Activated CD8-positive, alpha-beta T cell treated with anti-CD3 and anti-CD28 coated beads for 36 hours (primary cell): ENCODE measurements around the gene C22orf15. TPM values are rescaled to one million over a fixed set of nuclear protein-coding genes. Genes with fewer than 3 reads are reported as not detected.
A peak's percentile ranks its signal among the peaks of the same experiment; 100 is the strongest.

Experiments used
- ATAC-seq: fragments of 200-7000 bp; cut with Tn5 transposase; one replicate; pipeline ENCODE4 v1.10.0; 2021; ENCODE audit warnings: mild to moderate bottlenecking, moderate library complexity
- CTCF ChIA-PET: fragments of 350-600 bp; sonication (Branson Sonifier 250); formaldehyde crosslinking; loops from one replicate; lab custom pipeline; 2021; ENCODE audit warnings: antibody characterized with exemption; lab: Charles Lee
- POLR2A ChIA-PET: fragments of 350-600 bp; sonication (Branson Sonifier 250); formaldehyde crosslinking; loops from one replicate; lab custom pipeline; 2021; ENCODE audit warnings: antibody characterized with exemption; lab: Charles Lee
- DNase-seq: peaks from one replicate; pipeline ENCODE4 v3.0.0-alpha.2; 2020
- H3K27ac Mint-ChIP-seq: one replicate; pipeline ENCODE4 v1.8.0; 2021; ENCODE audit warnings: mild to moderate bottlenecking, mixed read lengths
- H3K27me3 Mint-ChIP-seq: one replicate; pipeline ENCODE4 v1.8.0; 2021; ENCODE audit warnings: mixed read lengths
- H3K36me3 Mint-ChIP-seq: one replicate; pipeline ENCODE4 v1.8.0; 2021; ENCODE audit warnings: low read depth, mixed read lengths
- H3K4me1 Mint-ChIP-seq: one replicate; pipeline ENCODE4 v1.8.0; 2021; ENCODE audit warnings: low read depth, mixed read lengths
- H3K4me3 Mint-ChIP-seq: one replicate; pipeline ENCODE4 v1.8.0; 2021; ENCODE audit warnings: mild to moderate bottlenecking, moderate library complexity, mixed read lengths
- H3K9me3 Mint-ChIP-seq: one replicate; pipeline ENCODE4 v1.8.0; 2021; ENCODE audit warnings: mixed read lengths
- CTCF ChIP-seq: fragments of 200-600 bp; IDR thresholded peaks from one replicate; pipeline ENCODE4 v1.8.0; 2022; ENCODE audit warnings: antibody characterized with exemption, mild to moderate bottlenecking
- intact Hi-C: fragments of 100-400 bp; cut with micrococcal nuclease; formaldehyde crosslinking; loops from one replicate; pipeline ENCODE4 v1.10.0; 2022
- total RNA-seq, 2 experiments: library from RNA; stranded (reverse); gene quantifications; one replicate each; pipeline ENCODE4 v1.2.3, GENCODE V29; 2021

Gene C22orf15
- total RNA-seq, 2 experiments from 2014 or later, result 1.1 to 2.1 TPM

GRCh38 chr22:23756891-23757290 is 5.9 kb upstream of the C22orf15 start:
- Mint-ChIP-seq H3K27ac (no peak overlapping the region), H3K4me1 (peaks cover 8% of the 10 kb centered on the region), H3K9me3 (no peaks in the 10 kb centered on the region), H3K27me3 (no peaks in the 10 kb centered on the region), H3K36me3 (no peaks in the 10 kb centered on the region), H3K4me3 (no peak overlapping the region)
- no peak for TF ChIP-seq CTCF
- ChIA-PET POLR2A (no interaction called here), CTCF (interaction anchor here (0.9 to 2.6 kb wide), 2 partner anchors 14 to 165 kb away, joined by 3 to 9 read pairs; no protein-coding TSS in a partner anchor)
- intact Hi-C loops, result no loop called here
- DNase-seq (peak; percentile 38), ATAC-seq (peak; percentile 80)

GRCh38 chr22:23759566-23759965 is 3.2 kb upstream of the C22orf15 start:
- CTCF ChIA-PET, result interaction anchor here (0.6 to 2.6 kb wide), 2 partner anchors 11 to 56 kb away, joined by 3 to 9 read pairs; no protein-coding TSS in a partner anchor
- no peak for TF ChIP-seq CTCF
- Mint-ChIP-seq H3K36me3 (peaks cover 6% of the 10 kb centered on the region), H3K27ac (no peak overlapping the region), H3K9me3 (no peaks in the 10 kb centered on the region), H3K4me3 (no peak overlapping the region), H3K27me3 (no peaks in the 10 kb centered on the region), H3K4me1 (peaks cover 24% of the 10 kb centered on the region)
- intact Hi-C loops, result no loop called here
- ATAC-seq (no peak), DNase-seq (no peak)
- POLR2A ChIA-PET, result interaction anchor here (0.6 to 1.8 kb wide), 2 partner anchors 9 to 135 kb away, joined by 3 to 5 read pairs; partner anchors contain the start of gene ZNF70

- Mint-ChIP-seq H3K4me3 (no peak overlapping the region), H3K27ac (no peak overlapping the region), H3K27me3 (no peaks in the 10 kb centered on the region), H3K4me1 (peaks cover 29% of the 10 kb centered on the region), H3K36me3 (peaks cover 11% of the 10 kb centered on the region), H3K9me3 (no peaks in the 10 kb centered on the region)
- DNase-seq (no peak), ATAC-seq (no peak)
- CTCF ChIA-PET, result no interaction called here
- TF ChIP-seq CTCF, result no peak
- intact Hi-C loops, result no loop called here
- POLR2A ChIA-PET, result interaction anchor here (0.6 to 1.8 kb wide), 2 partner anchors 9 to 134 kb away, joined by 3 to 5 read pairs; partner anchors contain the start of gene ZNF70
Measured at GRCh38 chr22:23760056-23760455, 2.7 kb upstream of the C22orf15 start.

GRCh38 chr22:23763579-23763945 is 772 bp downstream of the C22orf15 start:
- Mint-ChIP-seq H3K9me3 (no peaks in the 10 kb centered on the region), H3K27me3 (no peaks in the 10 kb centered on the region), H3K27ac (peak overlapping the region; percentile 82), H3K4me3 (peak overlapping the region; percentile 68), H3K36me3 (peaks cover 20% of the 10 kb centered on the region), H3K4me1 (peaks cover 35% of the 10 kb centered on the region)
- ChIA-PET POLR2A (interaction anchor here (0.6 to 2.7 kb wide), 8 partner anchors 8 to 70 kb away, joined by 3 to 19 read pairs (median 4); partner anchors contain the start of gene ZNF70), CTCF (interaction anchor here (0.8 to 1.0 kb wide), 3 partner anchors 8 to 86 kb away, joined by 3 read pairs; no protein-coding TSS in a partner anchor)
- peak; percentile 72 for DNase-seq
- ATAC-seq, result peak; percentile 25
- intact Hi-C loops, result no loop called here
- no peak for TF ChIP-seq CTCF

GRCh38 chr22:23763954-23764353 is 1.2 kb downstream of the C22orf15 start:
- ATAC-seq (no peak), DNase-seq (peak; percentile 26)
- intact Hi-C loops, result no loop called here
- Mint-ChIP-seq H3K4me1 (peaks cover 35% of the 10 kb centered on the region), H3K27ac (peak overlapping the region; percentile 82), H3K27me3 (no peaks in the 10 kb centered on the region), H3K4me3 (peak overlapping the region; percentile 68), H3K36me3 (peaks cover 20% of the 10 kb centered on the region), H3K9me3 (no peaks in the 10 kb centered on the region)
- POLR2A ChIA-PET, result interaction anchor here (0.6 to 2.7 kb wide), 7 partner anchors 9 to 70 kb away, joined by 3 to 19 read pairs (median 5); partner anchors contain the start of gene ZNF70
- CTCF ChIA-PET, result interaction anchor here (1.0 kb wide), 1 partner anchor 86 kb away, joined by 3 read pairs; no protein-coding TSS in a partner anchor
- no peak for TF ChIP-seq CTCF
